ENCODE data around the gene FBLN2.
A peak's percentile ranks its signal among the peaks of the same experiment; 100 is the strongest.

The FBLN2 gene

DNA sequence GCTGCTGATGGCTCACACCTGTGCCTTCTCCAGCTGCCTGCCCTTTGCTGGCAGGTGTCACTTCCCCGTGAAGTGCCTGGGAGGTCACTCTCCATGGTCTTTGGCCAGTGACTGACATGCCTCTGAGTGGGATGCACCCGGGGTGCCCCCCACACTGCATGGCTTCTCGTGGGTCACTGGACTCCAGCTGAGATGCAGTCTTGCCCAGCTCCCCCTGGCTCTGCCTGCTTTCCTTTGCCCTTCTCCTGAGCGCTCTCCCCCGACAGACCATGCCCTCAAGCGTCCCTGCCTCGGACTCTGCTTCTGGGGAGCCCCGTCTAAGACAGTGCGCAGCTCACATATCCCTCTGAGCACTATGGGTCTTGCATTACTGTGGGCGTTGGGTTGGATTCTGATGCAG lies 14.4 kb downstream of the FBLN2 start:
- TF ChIP-seq, protein P1, sequence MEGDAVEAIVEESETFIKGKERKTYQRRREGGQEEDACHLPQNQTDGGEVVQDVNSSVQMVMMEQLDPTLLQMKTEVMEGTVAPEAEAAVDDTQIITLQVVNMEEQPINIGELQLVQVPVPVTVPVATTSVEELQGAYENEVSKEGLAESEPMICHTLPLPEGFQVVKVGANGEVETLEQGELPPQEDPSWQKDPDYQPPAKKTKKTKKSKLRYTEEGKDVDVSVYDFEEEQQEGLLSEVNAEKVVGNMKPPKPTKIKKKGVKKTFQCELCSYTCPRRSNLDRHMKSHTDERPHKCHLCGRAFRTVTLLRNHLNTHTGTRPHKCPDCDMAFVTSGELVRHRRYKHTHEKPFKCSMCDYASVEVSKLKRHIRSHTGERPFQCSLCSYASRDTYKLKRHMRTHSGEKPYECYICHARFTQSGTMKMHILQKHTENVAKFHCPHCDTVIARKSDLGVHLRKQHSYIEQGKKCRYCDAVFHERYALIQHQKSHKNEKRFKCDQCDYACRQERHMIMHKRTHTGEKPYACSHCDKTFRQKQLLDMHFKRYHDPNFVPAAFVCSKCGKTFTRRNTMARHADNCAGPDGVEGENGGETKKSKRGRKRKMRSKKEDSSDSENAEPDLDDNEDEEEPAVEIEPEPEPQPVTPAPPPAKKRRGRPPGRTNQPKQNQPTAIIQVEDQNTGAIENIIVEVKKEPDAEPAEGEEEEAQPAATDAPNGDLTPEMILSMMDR (IDR thresholded peaks at IDR 0.05; ENCODE audit: borderline replicate concordance, extremely low read depth, low read length, poor library complexity, severe bottlenecking): no peak
- no peak for TF ChIP-seq EZH2 (IDR thresholded peaks at IDR 0.05; ENCODE audit: borderline replicate concordance, low read depth, low read length, severe bottlenecking)
- no peaks in the 10 kb centered on the region for H3K9me3 ChIP-seq (ENCODE audit: insufficient read depth, low read length, severe bottlenecking)
- no peak overlapping the region for H3K4me3 ChIP-seq (ENCODE audit: low read depth in 1 of 2, low read length in 2 of 2)
- H2AFZ ChIP-seq (ENCODE audit: low read depth, low read length): no peak overlapping the region
- H3K27ac ChIP-seq (ENCODE audit: low read length): no peak overlapping the region
- H3K79me2 ChIP-seq (ENCODE audit: insufficient read depth, low read length): no peaks in the 10 kb centered on the region
- no peak overlapping the region for H3K4me2 ChIP-seq (ENCODE audit: insufficient read depth, low read length)
- DNase-seq: no peak
- H3K27me3 ChIP-seq (ENCODE audit: insufficient read depth, low read length, poor library complexity): no peaks in the 10 kb centered on the region
- H3K36me3 ChIP-seq (ENCODE audit: insufficient read depth, low read length): no peaks in the 10 kb centered on the region
- no peaks in the 10 kb centered on the region for H3K4me1 ChIP-seq (ENCODE audit: insufficient read depth, low read length)
- H4K20me1 ChIP-seq (ENCODE audit: insufficient read depth, low read length): no peaks in the 10 kb centered on the region
- no peak for ATAC-seq (ENCODE audit: insufficient read depth, low read depth)
- H3K9ac ChIP-seq (ENCODE audit: low read depth, low read length): no peak overlapping the region

DNA sequence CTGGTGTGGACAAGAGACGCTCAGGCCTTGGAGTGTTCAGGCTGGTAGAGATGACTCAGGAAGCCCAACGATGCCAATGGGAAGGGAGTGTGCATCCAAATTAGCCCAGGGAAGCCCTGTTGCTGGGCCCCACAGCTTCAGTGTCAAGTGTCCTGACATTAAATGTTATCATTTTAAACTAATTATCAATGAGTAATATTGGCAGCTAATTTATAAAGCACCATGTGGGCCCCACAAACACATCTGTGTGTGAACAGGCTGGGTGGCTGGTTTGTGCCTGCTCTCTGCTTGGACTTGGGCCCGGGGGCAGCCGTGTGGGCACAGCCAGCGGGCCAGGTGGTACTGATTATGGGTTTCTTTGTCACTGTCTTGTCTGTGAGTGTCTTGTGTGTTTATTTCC lies 15.0 kb downstream of the FBLN2 start:
- Histone ChIP-seq H3K27ac (ENCODE audit: low read length) (no peak overlapping the region), H2AFZ (ENCODE audit: low read depth, low read length) (no peak overlapping the region), H4K20me1 (ENCODE audit: insufficient read depth, low read length) (no peaks in the 10 kb centered on the region), H3K9ac (ENCODE audit: low read depth, low read length) (no peak overlapping the region), H3K4me3 (ENCODE audit: low read depth in 1 of 2, low read length in 2 of 2) (no peak overlapping the region), H3K27me3 (ENCODE audit: insufficient read depth, low read length, poor library complexity) (no peaks in the 10 kb centered on the region), H3K4me1 (ENCODE audit: insufficient read depth, low read length) (no peaks in the 10 kb centered on the region), H3K79me2 (ENCODE audit: insufficient read depth, low read length) (no peaks in the 10 kb centered on the region), H3K9me3 (ENCODE audit: insufficient read depth, low read length, severe bottlenecking) (no peaks in the 10 kb centered on the region), H3K36me3 (ENCODE audit: insufficient read depth, low read length) (no peaks in the 10 kb centered on the region), H3K4me2 (ENCODE audit: insufficient read depth, low read length) (no peak overlapping the region)
- DNase-seq (no peak), ATAC-seq (ENCODE audit: insufficient read depth, low read depth) (no peak)
- TF ChIP-seq, protein P1 (IDR thresholded peaks at IDR 0.05; ENCODE audit: borderline replicate concordance, extremely low read depth, low read length, poor library complexity, severe bottlenecking): no peak
- no peak for TF ChIP-seq EZH2 (IDR thresholded peaks at IDR 0.05; ENCODE audit: borderline replicate concordance, low read depth, low read length, severe bottlenecking)

GRCh38 chr3:13564751-13565560 lies 16.0 kb downstream of the FBLN2 start:
- H2AFZ ChIP-seq (ENCODE audit: low read depth, low read length): no peak overlapping the region
- DNase-seq (peak; percentile 22), ATAC-seq (ENCODE audit: insufficient read depth, low read depth) (peak; percentile 64; the same call in 2 of the 3 replicates)
- no peaks in the 10 kb centered on the region for H4K20me1 ChIP-seq (ENCODE audit: insufficient read depth, low read length)
- H3K27me3 ChIP-seq (ENCODE audit: insufficient read depth, low read length, poor library complexity): no peaks in the 10 kb centered on the region
- H3K4me1 ChIP-seq (ENCODE audit: insufficient read depth, low read length): no peaks in the 10 kb centered on the region
- TF ChIP-seq, protein P1 (IDR thresholded peaks at IDR 0.05; ENCODE audit: borderline replicate concordance, extremely low read depth, low read length, poor library complexity, severe bottlenecking): no peak
- no peak for TF ChIP-seq EZH2 (IDR thresholded peaks at IDR 0.05; ENCODE audit: borderline replicate concordance, low read depth, low read length, severe bottlenecking)
- no peak overlapping the region for H3K4me3 ChIP-seq (ENCODE audit: low read depth in 1 of 2, low read length in 2 of 2)
- no peaks in the 10 kb centered on the region for H3K9me3 ChIP-seq (ENCODE audit: insufficient read depth, low read length, severe bottlenecking)
- no peaks in the 10 kb centered on the region for H3K79me2 ChIP-seq (ENCODE audit: insufficient read depth, low read length)
- no peak overlapping the region for H3K9ac ChIP-seq (ENCODE audit: low read depth, low read length)
- no peak overlapping the region for H3K4me2 ChIP-seq (ENCODE audit: insufficient read depth, low read length)
- no peak overlapping the region for H3K27ac ChIP-seq (ENCODE audit: low read length)
- H3K36me3 ChIP-seq (ENCODE audit: insufficient read depth, low read length): no peaks in the 10 kb centered on the region
